Upper lobe of left lung (tissue), 6 donors: ENCODE data around the gene HMCES. TPM values are rescaled to one million over a fixed set of nuclear protein-coding genes. Genes with fewer than 3 reads are reported as not detected.

Experiments used
- ATAC-seq, 2 donors: fragments of 200-7000 bp; cut with Tn5 transposase; one replicate each; pipeline ENCODE4 v1.9.1; 2022; ENCODE audit warnings: mild to moderate bottlenecking in 2 of 2, moderate library complexity in 2 of 2; ENCODE audit not compliant: low FRiP score in 2 of 2
- DNase-seq, 2 donors: peaks; one replicate each; pipeline ENCODE4 v3.0.0-alpha.2; 2019 to 2020
- H3K27ac ChIP-seq, 4 donors: fragments of 200-600 bp; sonication (generic); one replicate each; pipeline ENCODE4 v1.5.1; 2016 to 2019
- H3K27me3 ChIP-seq, 4 donors: fragments of 200-600 bp; sonication (generic); one replicate each; pipeline ENCODE4 v1.5.1; 2017 to 2019
- H3K36me3 ChIP-seq, 4 donors: fragments of 200-600 bp; sonication (generic); one replicate each; pipeline ENCODE4 v1.5.1; 2016 to 2019
- H3K4me1 ChIP-seq, 4 donors: fragments of 200-600 bp; sonication (generic); one replicate each; pipeline ENCODE4 v1.5.1; 2018 to 2019
- H3K4me3 ChIP-seq, 4 donors: fragments of 200-600 bp; sonication (generic); one replicate each; pipeline ENCODE4 v1.5.1; 2017 to 2019; ENCODE audit warnings: mild to moderate bottlenecking in 2 of 4, moderate library complexity in 1 of 4
- H3K9me3 ChIP-seq, 4 donors: fragments of 200-600 bp; sonication (generic); one replicate each; pipeline ENCODE4 v1.5.1; 2018 to 2019
- EP300 ChIP-seq, 4 donors: sonication (generic); formaldehyde crosslinking; IDR thresholded peaks; one replicate each; pipeline ENCODE4 v1.5.1; 2017; ENCODE audit warnings: antibody characterized with exemption in 4 of 4, control low read depth in 2 of 4
- POLR2A ChIP-seq, 4 donors: fragments of 450-650 bp; IDR thresholded peaks; one replicate each; pipeline ENCODE4 v1.5.1; 2016 to 2017; ENCODE audit warnings: antibody characterized with exemption in 4 of 4, mild to moderate bottlenecking in 2 of 4
- POLR2AphosphoS5 ChIP-seq, 2 donors: sonication (generic); formaldehyde crosslinking; IDR thresholded peaks; one replicate each; pipeline ENCODE4 v1.5.1; 2017; ENCODE audit warnings: antibody characterized with exemption in 2 of 2
- WGBS, 2 donors: methylation state at CpG; one replicate each; pipeline ENCODE4 v1.1.5; 2017 to 2018; 5-methylcytosine and 5-hydroxymethylcytosine counted together
- total RNA-seq, 6 donors: library from RNA; depleted of rRNA in 4 of 6; stranded (reverse); fragments of >200 nt in 4 of 6; gene quantifications; one replicate each; pipeline versions ENCODE4 v1.1.0 to v1.2.1, GENCODE V29; 2016 to 2021
- TF ChIP-seq, protein P1 (sequence below), 6 experiments: fragments of 450-650 bp in 4 of 6; fragments of 200-600 bp in 2 of 6; sonication (generic) in 2 of 6; IDR thresholded peaks; one replicate each; pipeline ENCODE4 v1.5.1; 2016 to 2019; ENCODE audit warnings: antibody characterized with exemption in 6 of 6
- donor health status: DM: no; HTN: no; CAD: no; lungs with moderate emphysema.
- donor health status: DM: no; HTN: yes; CAD: no; lungs with severe emphysema.

The HMCES gene
- total RNA-seq, 6 donors from 2014 or later = 27.0 to 38.0 (median 31.1) TPM

GRCh38 chr3:129304962-129305222 is 26.2 kb downstream of the HMCES start:
- TF ChIP-seq POLR2AphosphoS5 (IDR thresholded peaks at IDR 0.05) = no peak
- no peak for TF ChIP-seq POLR2A (IDR thresholded peaks at IDR 0.05)
- TF ChIP-seq, protein P1, sequence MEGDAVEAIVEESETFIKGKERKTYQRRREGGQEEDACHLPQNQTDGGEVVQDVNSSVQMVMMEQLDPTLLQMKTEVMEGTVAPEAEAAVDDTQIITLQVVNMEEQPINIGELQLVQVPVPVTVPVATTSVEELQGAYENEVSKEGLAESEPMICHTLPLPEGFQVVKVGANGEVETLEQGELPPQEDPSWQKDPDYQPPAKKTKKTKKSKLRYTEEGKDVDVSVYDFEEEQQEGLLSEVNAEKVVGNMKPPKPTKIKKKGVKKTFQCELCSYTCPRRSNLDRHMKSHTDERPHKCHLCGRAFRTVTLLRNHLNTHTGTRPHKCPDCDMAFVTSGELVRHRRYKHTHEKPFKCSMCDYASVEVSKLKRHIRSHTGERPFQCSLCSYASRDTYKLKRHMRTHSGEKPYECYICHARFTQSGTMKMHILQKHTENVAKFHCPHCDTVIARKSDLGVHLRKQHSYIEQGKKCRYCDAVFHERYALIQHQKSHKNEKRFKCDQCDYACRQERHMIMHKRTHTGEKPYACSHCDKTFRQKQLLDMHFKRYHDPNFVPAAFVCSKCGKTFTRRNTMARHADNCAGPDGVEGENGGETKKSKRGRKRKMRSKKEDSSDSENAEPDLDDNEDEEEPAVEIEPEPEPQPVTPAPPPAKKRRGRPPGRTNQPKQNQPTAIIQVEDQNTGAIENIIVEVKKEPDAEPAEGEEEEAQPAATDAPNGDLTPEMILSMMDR (IDR thresholded peaks at IDR 0.05) = no peak
- no peak for TF ChIP-seq EP300 (IDR thresholded peaks at IDR 0.05)
- Histone ChIP-seq H3K27me3 (no peaks in the 10 kb centered on the region), H3K9me3 (no peaks in the 10 kb centered on the region), H3K27ac (peak overlapping the region in 3 of 4 donors; percentile 57 to 81 (median 69)), H3K4me3 (no peak overlapping the region), H3K4me1 (peaks cover 0 to 18% (median 15%) of the 10 kb centered on the region in 4 donors), H3K36me3 (peaks cover 0 to 45% (median 24%) of the 10 kb centered on the region in 4 donors)
- no peak for DNase-seq
- 91 to 100% methylated on average over 1 of the region's 1 CpG for WGBS, 2 donors
- ATAC-seq = no peak

- no peaks in the 10 kb centered on the region for H3K9me3 ChIP-seq
- ATAC-seq (peak; percentile 95 to 96), DNase-seq (peak; percentile 93 to 97)
- H3K4me3 ChIP-seq = peak overlapping the region in 3 of 4 donors; percentile 18 to 38 (median 38)
- WGBS, 2 donors = 21 to 25% methylated on average over 22 to 26 of the region's 26 CpGs
- TF ChIP-seq POLR2AphosphoS5 (IDR thresholded peaks at IDR 0.05) = peak; percentile 12 to 78
- TF ChIP-seq EP300 (IDR thresholded peaks at IDR 0.05) = peak in 1 of 4 donors; percentile 35
- TF ChIP-seq POLR2A (IDR thresholded peaks at IDR 0.05) = peak in 2 of 4 donors; percentile 62 to 72
- TF ChIP-seq, protein P1 (IDR thresholded peaks at IDR 0.05) = peak in 2 of 6 experiments; percentile 26 to 27
- H3K4me1 ChIP-seq = peaks cover 0 to 20% (median 16%) of the 10 kb centered on the region in 4 donors
- peaks cover 0 to 37% (median 20%) of the 10 kb centered on the region in 4 donors for H3K36me3 ChIP-seq
- peak overlapping the region; percentile 57 to 81 (median 67) for H3K27ac ChIP-seq
- H3K27me3 ChIP-seq = no peaks in the 10 kb centered on the region
These were observed 27.0 kb downstream of the HMCES start for GRCh38 chr3:129305592-129306091.

DNA sequence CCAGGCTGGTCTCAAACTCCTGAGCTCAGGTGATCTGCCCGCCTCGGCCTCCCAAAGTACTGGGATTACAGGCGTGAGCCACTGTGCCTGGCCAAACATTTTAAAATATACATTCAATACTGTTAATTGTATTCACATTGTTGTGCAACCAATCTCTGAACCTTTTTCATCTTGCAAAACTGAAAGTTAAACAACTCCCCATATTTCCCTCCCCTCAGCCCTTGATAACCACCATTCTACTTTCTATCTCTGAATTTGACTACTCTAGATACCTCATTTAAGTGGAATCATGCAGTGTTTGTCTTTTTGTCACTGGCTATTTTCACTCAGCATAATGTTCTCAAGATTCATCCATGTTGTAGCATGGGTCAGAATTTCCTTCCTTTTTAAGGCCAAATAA is 30.0 kb downstream of the HMCES start:
- Histone ChIP-seq H3K4me3 (no peak overlapping the region), H3K27me3 (no peaks in the 10 kb centered on the region), H3K36me3 (peaks cover 0 to 12% (median 4%) of the 10 kb centered on the region in 4 donors), H3K4me1 (peaks cover 2 to 29% (median 23%) of the 10 kb centered on the region in 4 donors), H3K27ac (no peak overlapping the region), H3K9me3 (no peaks in the 10 kb centered on the region)
- ATAC-seq = no peak
- TF ChIP-seq EP300 (IDR thresholded peaks at IDR 0.05) (no peak), POLR2A (IDR thresholded peaks at IDR 0.05) (no peak), POLR2AphosphoS5 (IDR thresholded peaks at IDR 0.05) (no peak)
- TF ChIP-seq, protein P1 (IDR thresholded peaks at IDR 0.05) = no peak
- whole genome bisulfite sequencing, 2 donors = 81 to 97% methylated on average over 3 of the region's 3 CpGs
- no peak for DNase-seq

- H3K9me3 ChIP-seq = no peaks in the 10 kb centered on the region
- DNase-seq (no peak), ATAC-seq (no peak)
- H3K4me3 ChIP-seq = no peak overlapping the region
- H3K4me1 ChIP-seq = peaks cover 8 to 32% (median 27%) of the 10 kb centered on the region in 4 donors
- TF ChIP-seq POLR2A (IDR thresholded peaks at IDR 0.05) = no peak
- H3K36me3 ChIP-seq = no peaks in the 10 kb centered on the region
- H3K27me3 ChIP-seq = no peaks in the 10 kb centered on the region
- WGBS, 2 donors = 78 to 84% methylated on average over 6 to 7 of the region's 7 CpGs
- peak overlapping the region in 2 of 4 donors; percentile 16 to 25 for H3K27ac ChIP-seq
These were observed 31.7 kb downstream of the HMCES start for GRCh38 chr3:129310111-129311011.

DNA sequence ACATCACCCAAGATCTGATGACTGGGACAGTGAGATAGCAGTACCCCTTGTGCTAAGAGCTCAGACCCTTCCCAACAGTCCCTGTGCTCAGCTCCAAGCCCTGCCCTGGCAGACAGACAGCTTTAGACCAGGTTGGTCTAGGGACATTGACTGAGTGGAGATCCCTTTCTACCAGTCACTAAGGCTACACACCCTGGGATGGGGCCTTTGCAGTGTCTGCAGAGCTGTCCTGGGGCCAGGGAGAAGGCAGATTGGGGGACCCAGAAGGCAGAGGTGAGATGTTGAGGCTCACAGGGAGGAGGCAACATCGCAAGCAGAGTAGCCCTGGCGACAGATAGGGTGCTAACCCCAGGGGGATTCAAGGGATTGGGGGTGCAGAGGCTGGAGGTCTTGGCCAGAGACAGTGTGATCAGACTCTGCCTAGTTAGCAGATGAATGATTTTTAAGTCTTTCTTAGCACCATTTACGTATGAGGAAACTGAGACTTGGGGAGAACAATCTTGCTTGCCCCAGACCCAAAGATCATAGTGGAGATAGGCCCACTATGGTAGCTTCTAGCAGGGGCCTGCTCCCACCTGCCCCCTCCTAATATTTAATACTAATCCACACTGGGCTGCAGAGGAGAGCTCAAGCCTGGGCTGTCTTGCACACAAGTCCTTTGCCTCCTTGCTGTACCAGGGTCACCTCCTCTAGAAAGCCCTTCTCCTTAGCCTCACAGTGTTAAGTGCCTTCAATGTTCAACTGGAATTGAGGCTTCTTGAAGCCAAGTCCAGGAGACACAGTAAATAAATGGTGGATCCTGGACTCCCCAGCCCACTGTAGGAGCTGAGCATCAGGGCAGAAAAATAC is 32.6 kb downstream of the HMCES start:
- ATAC-seq = no peak
- 93 to 96% methylated on average over 3 of the region's 3 CpGs for WGBS, 2 donors
- peak overlapping the region in 3 of 4 donors; percentile 14 to 25 (median 16) for H3K27ac ChIP-seq

More for the DNA sequence above, 32.6 kb downstream of the HMCES start:
- no peak for TF ChIP-seq EP300 (IDR thresholded peaks at IDR 0.05)
- Histone ChIP-seq H3K27me3 (no peaks in the 10 kb centered on the region), H3K4me1 (peaks cover 8 to 26% (median 20%) of the 10 kb centered on the region in 4 donors), H3K36me3 (no peaks in the 10 kb centered on the region), H3K4me3 (no peak overlapping the region), H3K9me3 (no peaks in the 10 kb centered on the region)
- DNase-seq = no peak
